Skeletal muscle tissue (tissue), 4 donors: ENCODE data around the gene ZBTB43. TPM values are rescaled to one million over a fixed set of nuclear protein-coding genes. Genes with fewer than 3 reads are reported as not detected.
"Not testable (repeated sequence)": the region's sequence is repeated elsewhere in the genome, so short reads cannot be mapped to it uniquely, and the experiment has no call there.

Source experiments
- H3K27ac ChIP-seq: one replicate; pipeline ENCODE4 v1.7.0; 2013; ENCODE audit warnings: mild to moderate bottlenecking, low read depth, low read length, inconsistent platforms
- H3K27me3 ChIP-seq, 3 donors: one replicate each; pipeline ENCODE4 v1.7.0; 2013; ENCODE audit warnings: low read length in 3 of 3; ENCODE audit not compliant: control insufficient read depth in 3 of 3, insufficient read depth in 3 of 3
- H3K36me3 ChIP-seq, 3 donors: one replicate each; pipeline ENCODE4 v1.7.0; 2013; ENCODE audit warnings: low read length in 3 of 3; ENCODE audit not compliant: control insufficient read depth in 3 of 3, insufficient read depth in 3 of 3
- H3K4me1 ChIP-seq, 3 donors: one replicate each; pipeline ENCODE4 v1.7.0; 2013; ENCODE audit warnings: low read length in 3 of 3, mild to moderate bottlenecking in 3 of 3; ENCODE audit not compliant: control insufficient read depth in 3 of 3, insufficient read depth in 3 of 3
- H3K4me3 ChIP-seq, 3 donors: one replicate each; pipeline ENCODE4 v1.7.0; 2013; ENCODE audit warnings: low read length in 3 of 3
- H3K9ac ChIP-seq, 3 donors: one replicate each; pipeline ENCODE4 v1.7.0; 2013; ENCODE audit warnings: low read length in 3 of 3, mild to moderate bottlenecking in 3 of 3, moderate library complexity in 2 of 3, low read depth in 1 of 3
- H3K9me3 ChIP-seq, 3 donors: one replicate each; pipeline ENCODE4 v1.7.0; 2013; ENCODE audit warnings: low read length in 3 of 3; ENCODE audit not compliant: control insufficient read depth in 3 of 3
- total RNA-seq: library from RNA; depleted of rRNA; stranded (reverse); fragments of >200 nt; gene quantifications from one replicate; pipeline ENCODE4 v1.2.3, GENCODE V29; 2014
- donor health status: Osteomylitis.

Gene ZBTB43
- total RNA-seq, 1 donor from 2014 or later: 12.0 TPM

GRCh38 chr9:126777733-126778132, 27.1 kb upstream of the ZBTB43 start:
- Histone ChIP-seq H3K9ac (no peak overlapping the region), H3K4me3 (no peak overlapping the region), H3K27me3 (peaks cover 26 to 33% (median 27%) of the 10 kb centered on the region in 3 donors), H3K36me3 (no peaks in the 10 kb centered on the region), H3K27ac (no peak overlapping the region), H3K4me1 (peaks cover 2 to 4% (median 4%) of the 10 kb centered on the region in 3 donors), H3K9me3 (no peaks in the 10 kb centered on the region)

GRCh38 chr9:126778141-126778540, 26.7 kb upstream of the ZBTB43 start:
- no peak overlapping the region for H3K27ac ChIP-seq
- H3K9me3 ChIP-seq: no peaks in the 10 kb centered on the region
- H3K27me3 ChIP-seq: peaks cover 23 to 29% (median 23%) of the 10 kb centered on the region in 3 donors
- H3K4me1 ChIP-seq: peaks cover 2 to 6% (median 5%) of the 10 kb centered on the region in 3 donors
- no peak overlapping the region for H3K9ac ChIP-seq
- H3K36me3 ChIP-seq: no peaks in the 10 kb centered on the region
- no peak overlapping the region for H3K4me3 ChIP-seq

- H3K9me3 ChIP-seq, H3K36me3 ChIP-seq, H3K4me3 ChIP-seq, H3K9ac ChIP-seq, H3K27ac ChIP-seq: not testable (repeated sequence)
- H3K4me1 ChIP-seq: peaks cover 4 to 11% (median 10%) of the 10 kb centered on the region in 3 donors
- peaks cover 22 to 28% (median 23%) of the 10 kb centered on the region in 3 donors for H3K27me3 ChIP-seq
These were observed 26.1 kb upstream of the ZBTB43 start for GRCh38 chr9:126778696-126779095.

- Histone ChIP-seq H3K27ac (no peak overlapping the region), H3K9me3 (no peaks in the 10 kb centered on the region), H3K4me1 (peaks cover 16 to 24% (median 19%) of the 10 kb centered on the region in 3 donors), H3K36me3 (no peaks in the 10 kb centered on the region), H3K27me3 (peaks cover 17 to 23% (median 22%) of the 10 kb centered on the region in 3 donors), H3K4me3 (peak overlapping the region in 2 of 3 donors; percentile 13 to 54), H3K9ac (peak overlapping the region in 1 of 3 donors; percentile 68)
These were observed 23.4 kb upstream of the ZBTB43 start for GRCh38 chr9:126781186-126782052.

- H3K4me1 ChIP-seq: peaks cover 16 to 24% (median 19%) of the 10 kb centered on the region in 3 donors
- no peak overlapping the region for H3K27ac ChIP-seq
- no peak overlapping the region for H3K4me3 ChIP-seq
- no peaks in the 10 kb centered on the region for H3K36me3 ChIP-seq
- H3K9ac ChIP-seq: peak overlapping the region in 1 of 3 donors; percentile 33
- peaks cover 17 to 23% (median 22%) of the 10 kb centered on the region in 3 donors for H3K27me3 ChIP-seq
- no peaks in the 10 kb centered on the region for H3K9me3 ChIP-seq
These were observed 22.8 kb upstream of the ZBTB43 start for GRCh38 chr9:126782053-126782388.

GRCh38 chr9:126783949-126784348, 20.9 kb upstream of the ZBTB43 start:
- peak overlapping the region; percentile 44 for H3K27ac ChIP-seq
- H3K27me3 ChIP-seq: peaks cover 10 to 12% (median 12%) of the 10 kb centered on the region in 3 donors
- peak overlapping the region in 2 of 3 donors; percentile 4 to 31 for H3K4me3 ChIP-seq

DNA sequence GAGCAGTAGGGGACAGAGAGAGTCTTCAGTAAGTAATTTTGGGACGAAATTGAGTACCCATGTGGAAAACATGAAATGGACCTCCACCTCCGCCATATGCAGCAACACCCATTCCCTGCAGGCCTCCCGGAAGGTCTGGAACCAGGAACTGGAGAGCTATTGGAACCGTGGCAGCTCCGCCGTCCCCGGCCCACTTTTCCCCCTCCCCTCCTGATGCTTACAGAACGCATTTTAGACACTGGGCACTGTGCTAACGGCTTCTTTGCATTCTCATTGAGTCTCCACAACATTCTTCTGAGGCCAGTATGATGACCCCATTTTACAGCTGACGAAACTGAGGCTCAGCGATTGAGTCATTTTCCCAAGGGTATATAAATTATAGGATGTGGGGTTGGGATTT, 20.4 kb upstream of the ZBTB43 start:
- peak overlapping the region in 2 of 3 donors; percentile 4 to 31 for H3K4me3 ChIP-seq
- H3K9me3 ChIP-seq: no peaks in the 10 kb centered on the region
- no peak overlapping the region for H3K9ac ChIP-seq
- H3K27me3 ChIP-seq: peaks cover 10 to 11% (median 11%) of the 10 kb centered on the region in 3 donors
- peaks cover 29 to 32% (median 31%) of the 10 kb centered on the region in 3 donors for H3K4me1 ChIP-seq
- H3K36me3 ChIP-seq: no peaks in the 10 kb centered on the region
- peak overlapping the region; percentile 44 for H3K27ac ChIP-seq

More at GRCh38 chr9:126783949-126784348, 20.9 kb upstream of the ZBTB43 start:
- Histone ChIP-seq H3K9ac (peak overlapping the region in 1 of 3 donors; percentile 57), H3K4me1 (peaks cover 29 to 31% (median 31%) of the 10 kb centered on the region in 3 donors), H3K36me3 (no peaks in the 10 kb centered on the region), H3K9me3 (no peaks in the 10 kb centered on the region)

GRCh38 chr9:126784841-126785240, 20.0 kb upstream of the ZBTB43 start:
- not testable (repeated sequence) for H3K27ac ChIP-seq, H3K9me3 ChIP-seq, H3K9ac ChIP-seq, H3K36me3 ChIP-seq, H3K4me3 ChIP-seq
- Histone ChIP-seq H3K4me1 (peaks cover 29 to 32% (median 31%) of the 10 kb centered on the region in 3 donors), H3K27me3 (peaks cover 7 to 10% (median 7%) of the 10 kb centered on the region in 3 donors)

DNA sequence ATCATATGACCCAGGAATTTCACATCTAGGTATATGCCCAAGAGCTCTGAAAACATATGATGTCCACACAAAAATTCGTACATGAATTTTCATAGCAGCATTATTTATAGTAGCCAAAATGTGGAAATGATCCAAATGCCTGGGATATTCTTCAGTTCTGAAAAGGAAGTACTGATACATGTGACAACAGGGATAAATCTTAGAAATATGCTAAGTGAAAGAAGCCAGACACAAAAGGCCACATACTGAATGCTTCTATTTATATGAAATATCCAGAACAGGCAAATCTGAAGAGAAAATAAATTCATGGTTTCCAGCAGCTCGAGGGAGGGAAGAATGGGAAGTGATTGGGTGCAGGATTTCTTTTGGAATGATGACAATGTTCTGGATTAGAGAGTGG, 16.8 kb upstream of the ZBTB43 start:
- H3K27ac ChIP-seq: no peak overlapping the region
- H3K4me1 ChIP-seq: peaks cover 27 to 35% (median 27%) of the 10 kb centered on the region in 3 donors
- peaks cover 0 to 3% (median 0%) of the 10 kb centered on the region in 3 donors for H3K27me3 ChIP-seq

More for the DNA sequence above, 16.8 kb upstream of the ZBTB43 start:
- Histone ChIP-seq H3K9me3 (no peaks in the 10 kb centered on the region), H3K36me3 (no peaks in the 10 kb centered on the region), H3K4me3 (no peak overlapping the region), H3K9ac (no peak overlapping the region)
